HG03139 (cell line): ENCODE measurements around the gene ATP2A3.

ENCODE experiments used
- ATAC-seq: cut with Tn5 transposase; IDR thresholded peaks from one replicate; pipeline ENCODE4 v1.9.1; 2021; ENCODE audit not compliant: unreplicated experiment

Gene ATP2A3

DNA sequence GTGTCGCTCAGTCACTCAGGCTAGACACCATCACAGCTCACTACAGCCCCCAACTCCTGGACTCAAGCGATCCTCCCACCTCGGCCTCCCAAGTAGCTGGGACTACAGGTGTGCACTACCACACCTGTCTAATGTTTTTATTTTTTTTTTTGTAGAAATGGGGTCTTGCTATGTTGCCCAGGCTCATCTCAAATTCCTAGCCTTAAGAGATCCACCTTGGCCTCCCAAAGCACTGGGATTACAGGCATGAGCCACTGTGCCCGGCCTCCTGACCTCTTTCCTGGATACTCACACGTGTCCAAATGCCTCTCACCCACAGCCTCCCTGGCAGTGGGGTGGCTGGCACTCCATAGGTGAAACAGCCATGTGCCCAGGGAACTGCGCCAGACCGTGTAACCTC, 88.9 kb downstream of the ATP2A3 start:
- no peak for ATAC-seq
